Measurements from ENCODE around the gene BCOR.
A peak's percentile ranks its signal among the peaks of the same experiment; 100 is the strongest.

The BCOR gene

GRCh38 chrX:40108959-40109287 lies 11.2 kb upstream of the BCOR start:
- peaks cover 12% of the 10 kb centered on the region for H3K4me1 ChIP-seq (ENCODE audit: control insufficient read depth, insufficient read depth, low read length)
- no peaks in the 10 kb centered on the region for H3K9me3 ChIP-seq (ENCODE audit: control insufficient read depth, low read length)
- H3K27me3 ChIP-seq (ENCODE audit: control insufficient read depth, insufficient read depth, low read length): no peaks in the 10 kb centered on the region
- no peak overlapping the region for H3K4me3 ChIP-seq (ENCODE audit: low read length)
- H3K9ac ChIP-seq (ENCODE audit: low read length): peak overlapping the region; percentile 70
- no peaks in the 10 kb centered on the region for H3K36me3 ChIP-seq (ENCODE audit: control insufficient read depth, insufficient read depth, low read length)

- no peaks in the 10 kb centered on the region for H3K27me3 ChIP-seq (ENCODE audit: control insufficient read depth, insufficient read depth, low read length)
- H3K9me3 ChIP-seq (ENCODE audit: control insufficient read depth, low read length): no peaks in the 10 kb centered on the region
These were observed 10.6 kb upstream of the BCOR start for GRCh38 chrX:40108162-40108958.

GRCh38 chrX:40107291-40108161 lies 9.8 kb upstream of the BCOR start:
- H3K4me3 ChIP-seq (ENCODE audit: low read length): no peak overlapping the region

More at GRCh38 chrX:40108162-40108958, 10.6 kb upstream of the BCOR start:
- Histone ChIP-seq H3K4me3 (ENCODE audit: low read length) (no peak overlapping the region), H3K36me3 (ENCODE audit: control insufficient read depth, insufficient read depth, low read length) (no peaks in the 10 kb centered on the region), H3K4me1 (ENCODE audit: control insufficient read depth, insufficient read depth, low read length) (peaks cover 12% of the 10 kb centered on the region), H3K9ac (ENCODE audit: low read length) (peak overlapping the region; percentile 59)

GRCh38 chrX:40106676-40107290 lies 9.0 kb upstream of the BCOR start:
- Histone ChIP-seq H3K27me3 (ENCODE audit: control insufficient read depth, insufficient read depth, low read length) (no peaks in the 10 kb centered on the region), H3K9me3 (ENCODE audit: control insufficient read depth, low read length) (no peaks in the 10 kb centered on the region), H3K4me1 (ENCODE audit: control insufficient read depth, insufficient read depth, low read length) (peaks cover 12% of the 10 kb centered on the region), H3K4me3 (ENCODE audit: low read length) (no peak overlapping the region), H3K9ac (ENCODE audit: low read length) (peak overlapping the region; percentile 51), H3K36me3 (ENCODE audit: control insufficient read depth, insufficient read depth, low read length) (no peaks in the 10 kb centered on the region)

More at GRCh38 chrX:40107291-40108161, 9.8 kb upstream of the BCOR start:
- Histone ChIP-seq H3K9ac (ENCODE audit: low read length) (peak overlapping the region; percentile 59), H3K4me1 (ENCODE audit: control insufficient read depth, insufficient read depth, low read length) (peaks cover 12% of the 10 kb centered on the region), H3K27me3 (ENCODE audit: control insufficient read depth, insufficient read depth, low read length) (no peaks in the 10 kb centered on the region), H3K9me3 (ENCODE audit: control insufficient read depth, low read length) (no peaks in the 10 kb centered on the region), H3K36me3 (ENCODE audit: control insufficient read depth, insufficient read depth, low read length) (no peaks in the 10 kb centered on the region)

GRCh38 chrX:40105835-40106675 lies 8.3 kb upstream of the BCOR start:
- Histone ChIP-seq H3K27me3 (ENCODE audit: control insufficient read depth, insufficient read depth, low read length) (no peaks in the 10 kb centered on the region), H3K9me3 (ENCODE audit: control insufficient read depth, low read length) (no peaks in the 10 kb centered on the region), H3K9ac (ENCODE audit: low read length) (peak overlapping the region; percentile 62)

GRCh38 chrX:40104985-40105834 lies 7.5 kb upstream of the BCOR start:
- no peaks in the 10 kb centered on the region for H3K9me3 ChIP-seq (ENCODE audit: control insufficient read depth, low read length)
- no peaks in the 10 kb centered on the region for H3K27me3 ChIP-seq (ENCODE audit: control insufficient read depth, insufficient read depth, low read length)
- H3K9ac ChIP-seq (ENCODE audit: low read length): peak overlapping the region; percentile 62
- no peaks in the 10 kb centered on the region for H3K36me3 ChIP-seq (ENCODE audit: control insufficient read depth, insufficient read depth, low read length)
- peaks cover 13% of the 10 kb centered on the region for H3K4me1 ChIP-seq (ENCODE audit: control insufficient read depth, insufficient read depth, low read length)
- peak overlapping the region; percentile 19 for H3K4me3 ChIP-seq (ENCODE audit: low read length)

More at GRCh38 chrX:40105835-40106675, 8.3 kb upstream of the BCOR start:
- Histone ChIP-seq H3K4me1 (ENCODE audit: control insufficient read depth, insufficient read depth, low read length) (peaks cover 12% of the 10 kb centered on the region), H3K4me3 (ENCODE audit: low read length) (peak overlapping the region; percentile 19), H3K36me3 (ENCODE audit: control insufficient read depth, insufficient read depth, low read length) (no peaks in the 10 kb centered on the region)

- no peaks in the 10 kb centered on the region for H3K27me3 ChIP-seq (ENCODE audit: control insufficient read depth, insufficient read depth, low read length)
- no peaks in the 10 kb centered on the region for H3K9me3 ChIP-seq (ENCODE audit: control insufficient read depth, low read length)
- no peak overlapping the region for H3K4me3 ChIP-seq (ENCODE audit: low read length)
- H3K4me1 ChIP-seq (ENCODE audit: control insufficient read depth, insufficient read depth, low read length): peaks cover 16% of the 10 kb centered on the region
- H3K36me3 ChIP-seq (ENCODE audit: control insufficient read depth, insufficient read depth, low read length): no peaks in the 10 kb centered on the region
- peak overlapping the region; percentile 62 for H3K9ac ChIP-seq (ENCODE audit: low read length)
These were observed 6.8 kb upstream of the BCOR start for GRCh38 chrX:40104630-40104984.

- Histone ChIP-seq H3K36me3 (ENCODE audit: control insufficient read depth, insufficient read depth, low read length) (no peaks in the 10 kb centered on the region), H3K4me1 (ENCODE audit: control insufficient read depth, insufficient read depth, low read length) (peaks cover 20% of the 10 kb centered on the region), H3K27me3 (ENCODE audit: control insufficient read depth, insufficient read depth, low read length) (no peaks in the 10 kb centered on the region), H3K9me3 (ENCODE audit: control insufficient read depth, low read length) (no peaks in the 10 kb centered on the region), H3K4me3 (ENCODE audit: low read length) (no peak overlapping the region), H3K9ac (ENCODE audit: low read length) (peak overlapping the region; percentile 62)
These were observed 6.0 kb upstream of the BCOR start for GRCh38 chrX:40103565-40104323.

GRCh38 chrX:40102393-40103381 lies 4.9 kb upstream of the BCOR start:
- no peaks in the 10 kb centered on the region for H3K9me3 ChIP-seq (ENCODE audit: control insufficient read depth, low read length)
- H3K36me3 ChIP-seq (ENCODE audit: control insufficient read depth, insufficient read depth, low read length): no peaks in the 10 kb centered on the region
- no peak overlapping the region for H3K4me3 ChIP-seq (ENCODE audit: low read length)
- peaks cover 16% of the 10 kb centered on the region for H3K4me1 ChIP-seq (ENCODE audit: control insufficient read depth, insufficient read depth, low read length)
- H3K9ac ChIP-seq (ENCODE audit: low read length): no peak overlapping the region
- H3K27me3 ChIP-seq (ENCODE audit: control insufficient read depth, insufficient read depth, low read length): no peaks in the 10 kb centered on the region

GRCh38 chrX:40101430-40101802 lies 3.7 kb upstream of the BCOR start:
- Histone ChIP-seq H3K9ac (ENCODE audit: low read length) (no peak overlapping the region), H3K4me3 (ENCODE audit: low read length) (no peak overlapping the region), H3K36me3 (ENCODE audit: control insufficient read depth, insufficient read depth, low read length) (no peaks in the 10 kb centered on the region), H3K4me1 (ENCODE audit: control insufficient read depth, insufficient read depth, low read length) (peaks cover 8% of the 10 kb centered on the region), H3K9me3 (ENCODE audit: control insufficient read depth, low read length) (no peaks in the 10 kb centered on the region), H3K27me3 (ENCODE audit: control insufficient read depth, insufficient read depth, low read length) (no peaks in the 10 kb centered on the region)
